ENCODE results near the gene MVK.

The MVK gene

GRCh38 chr12:109621211-109621694 lies 47.7 kb downstream of the MVK start:
- H3K27me3 ChIP-seq (replicated peaks; ENCODE audit: control insufficient read depth, insufficient read depth, low read length), result peaks cover under 1% of the 10 kb centered on the region; the same call in 1 of the 2 replicates
- DNase-seq (ENCODE audit: extremely low read depth, insufficient read length), result no peak
- no peak overlapping the region for H3K4me3 ChIP-seq (replicated peaks; ENCODE audit: low read depth, low read length)
- H3K36me3 ChIP-seq (ENCODE audit: control insufficient read depth, insufficient read depth, low read length), result no peaks in the 10 kb centered on the region
- no peak for TF ChIP-seq CTCF (IDR thresholded peaks at IDR 0.05; ENCODE audit: insufficient read depth, low read length, poor library complexity, severe bottlenecking)

DNA sequence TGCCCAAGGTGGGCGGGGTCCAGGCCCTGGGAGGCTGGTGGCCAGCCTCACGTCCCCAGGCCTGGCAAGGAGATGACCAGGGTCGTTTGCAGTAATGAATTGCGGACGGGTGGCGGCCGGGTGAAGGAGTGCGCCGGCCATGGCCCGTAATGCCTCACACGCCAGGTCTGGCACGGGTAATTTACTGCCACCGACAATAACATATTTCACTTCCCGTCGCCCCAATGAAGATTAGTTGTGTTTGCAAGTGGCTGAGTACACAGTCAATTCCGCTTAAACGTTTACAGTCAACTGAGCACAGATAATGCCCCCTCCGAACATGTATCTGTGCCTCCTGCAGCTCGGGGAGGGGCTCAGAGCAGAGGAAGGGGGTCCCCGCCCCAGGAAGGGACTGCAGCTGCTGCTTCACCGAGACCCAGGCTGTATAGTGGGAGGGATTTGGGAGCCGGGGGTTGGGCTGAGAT lies 48.3 kb downstream of the MVK start:
- H3K36me3 ChIP-seq (ENCODE audit: control insufficient read depth, insufficient read depth, low read length), result no peaks in the 10 kb centered on the region
- no peak for DNase-seq (ENCODE audit: extremely low read depth, insufficient read length)
- H3K4me3 ChIP-seq (replicated peaks; ENCODE audit: low read depth, low read length), result no peak overlapping the region
- no peaks in the 10 kb centered on the region; the same call in 1 of the 2 replicates for H3K27me3 ChIP-seq (replicated peaks; ENCODE audit: control insufficient read depth, insufficient read depth, low read length)
- no peak for TF ChIP-seq CTCF (IDR thresholded peaks at IDR 0.05; ENCODE audit: insufficient read depth, low read length, poor library complexity, severe bottlenecking)

DNA sequence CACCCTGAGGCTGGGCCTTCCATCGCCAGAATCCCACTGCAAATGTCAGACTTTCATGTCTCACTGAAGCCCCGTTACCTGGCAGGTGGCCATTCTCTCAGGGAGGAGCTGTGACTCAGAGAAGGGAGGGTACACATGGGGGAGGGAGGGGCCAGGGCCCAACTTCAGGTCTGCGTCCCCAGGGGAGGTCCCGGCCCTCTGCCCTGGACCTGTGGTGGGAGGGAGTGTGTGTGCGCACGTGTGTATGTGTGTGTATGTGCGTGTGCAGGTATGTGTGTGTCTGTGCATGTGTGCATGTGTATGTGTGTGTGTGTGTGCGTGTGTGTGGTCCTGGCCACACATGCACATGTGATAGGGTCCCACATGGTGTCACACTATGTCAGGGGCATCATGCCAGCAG lies 50.9 kb downstream of the MVK start:
- no peak overlapping the region for H3K4me3 ChIP-seq (replicated peaks; ENCODE audit: low read depth, low read length)
- no peak for TF ChIP-seq CTCF (IDR thresholded peaks at IDR 0.05; ENCODE audit: insufficient read depth, low read length, poor library complexity, severe bottlenecking)
- H3K27me3 ChIP-seq (replicated peaks; ENCODE audit: control insufficient read depth, insufficient read depth, low read length), result no peaks in the 10 kb centered on the region; the same call in 1 of the 2 replicates
- no peaks in the 10 kb centered on the region for H3K36me3 ChIP-seq (ENCODE audit: control insufficient read depth, insufficient read depth, low read length)
- DNase-seq (ENCODE audit: extremely low read depth, insufficient read length), result no peak

DNA sequence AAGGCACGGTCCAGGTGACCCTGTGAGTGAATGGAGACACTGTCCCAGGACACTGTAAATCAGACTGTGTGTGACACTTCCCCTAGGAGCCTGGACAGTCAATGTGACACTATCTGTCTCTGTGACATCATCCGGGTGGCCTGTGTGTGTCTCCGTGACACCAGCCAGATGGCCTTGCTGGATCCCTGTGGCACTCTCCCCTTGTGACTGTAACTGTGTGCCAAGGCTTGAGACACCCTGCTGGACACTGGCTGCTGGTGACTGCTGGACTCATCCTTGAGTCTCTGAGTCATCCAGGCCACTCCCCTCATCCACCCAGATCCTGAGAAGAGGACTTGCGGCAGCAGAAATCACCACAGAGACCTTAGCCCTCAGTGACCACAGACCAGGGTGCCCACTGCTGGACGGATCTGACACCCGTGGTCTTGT lies 51.6 kb downstream of the MVK start:
- TF ChIP-seq CTCF (IDR thresholded peaks at IDR 0.05; ENCODE audit: insufficient read depth, low read length, poor library complexity, severe bottlenecking), result no peak
- no peak overlapping the region for H3K4me3 ChIP-seq (replicated peaks; ENCODE audit: low read depth, low read length)
- H3K27me3 ChIP-seq (replicated peaks; ENCODE audit: control insufficient read depth, insufficient read depth, low read length), result no peaks in the 10 kb centered on the region; the same call in 1 of the 2 replicates
- DNase-seq (ENCODE audit: extremely low read depth, insufficient read length), result no peak
- no peaks in the 10 kb centered on the region for H3K36me3 ChIP-seq (ENCODE audit: control insufficient read depth, insufficient read depth, low read length)

DNA sequence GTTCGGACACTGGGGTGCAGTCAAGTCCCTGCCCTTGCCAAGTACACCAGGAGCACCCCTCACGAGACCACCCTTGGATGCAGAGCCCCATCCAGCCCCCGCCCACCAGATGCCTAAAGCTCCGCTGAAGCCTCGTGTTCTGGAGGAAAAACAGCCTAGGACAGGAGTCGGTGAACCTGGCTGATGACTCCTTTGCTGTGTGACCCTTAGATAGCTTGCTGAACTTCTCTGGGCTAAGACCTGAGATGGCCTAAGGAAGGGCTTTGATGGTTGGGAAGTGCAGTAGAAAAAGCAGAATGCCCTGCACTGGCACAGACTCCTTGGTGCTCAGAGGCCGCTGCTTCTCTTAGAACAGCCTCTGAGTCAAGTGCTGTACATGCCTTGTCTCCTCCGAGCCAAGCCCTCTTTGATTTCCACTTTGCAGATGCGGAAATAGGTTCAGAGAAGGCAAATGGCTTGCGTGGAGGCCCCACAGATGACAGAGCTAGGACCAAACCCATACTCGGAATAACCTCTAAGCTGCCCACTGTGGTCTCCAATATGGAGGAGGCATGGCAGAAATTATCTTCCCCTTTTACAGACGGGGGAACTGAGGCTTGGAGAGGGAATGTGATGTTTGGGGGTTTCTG lies 52.3 kb downstream of the MVK start:
- no peaks in the 10 kb centered on the region; the same call in 1 of the 2 replicates for H3K27me3 ChIP-seq (replicated peaks; ENCODE audit: control insufficient read depth, insufficient read depth, low read length)
- no peaks in the 10 kb centered on the region for H3K36me3 ChIP-seq (ENCODE audit: control insufficient read depth, insufficient read depth, low read length)
- TF ChIP-seq CTCF (IDR thresholded peaks at IDR 0.05; ENCODE audit: insufficient read depth, low read length, poor library complexity, severe bottlenecking), result no peak
- no peak for DNase-seq (ENCODE audit: extremely low read depth, insufficient read length)
- no peak overlapping the region for H3K4me3 ChIP-seq (replicated peaks; ENCODE audit: low read depth, low read length)
